ENCODE results near the gene GLI3.

GRCh38 chr7:42235741-42236161 is 1.3 kb downstream of the GLI3 start:
- TF ChIP-seq EZH2 (optimal IDR thresholded peaks at IDR 0.05; ENCODE audit: low read depth, low read length): no peak
- TF ChIP-seq, protein P1, sequence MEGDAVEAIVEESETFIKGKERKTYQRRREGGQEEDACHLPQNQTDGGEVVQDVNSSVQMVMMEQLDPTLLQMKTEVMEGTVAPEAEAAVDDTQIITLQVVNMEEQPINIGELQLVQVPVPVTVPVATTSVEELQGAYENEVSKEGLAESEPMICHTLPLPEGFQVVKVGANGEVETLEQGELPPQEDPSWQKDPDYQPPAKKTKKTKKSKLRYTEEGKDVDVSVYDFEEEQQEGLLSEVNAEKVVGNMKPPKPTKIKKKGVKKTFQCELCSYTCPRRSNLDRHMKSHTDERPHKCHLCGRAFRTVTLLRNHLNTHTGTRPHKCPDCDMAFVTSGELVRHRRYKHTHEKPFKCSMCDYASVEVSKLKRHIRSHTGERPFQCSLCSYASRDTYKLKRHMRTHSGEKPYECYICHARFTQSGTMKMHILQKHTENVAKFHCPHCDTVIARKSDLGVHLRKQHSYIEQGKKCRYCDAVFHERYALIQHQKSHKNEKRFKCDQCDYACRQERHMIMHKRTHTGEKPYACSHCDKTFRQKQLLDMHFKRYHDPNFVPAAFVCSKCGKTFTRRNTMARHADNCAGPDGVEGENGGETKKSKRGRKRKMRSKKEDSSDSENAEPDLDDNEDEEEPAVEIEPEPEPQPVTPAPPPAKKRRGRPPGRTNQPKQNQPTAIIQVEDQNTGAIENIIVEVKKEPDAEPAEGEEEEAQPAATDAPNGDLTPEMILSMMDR (IDR thresholded peaks at IDR 0.05; ENCODE audit: low read length): no peak
